ENCODE results near the gene DMXL2.

Gene DMXL2

DNA sequence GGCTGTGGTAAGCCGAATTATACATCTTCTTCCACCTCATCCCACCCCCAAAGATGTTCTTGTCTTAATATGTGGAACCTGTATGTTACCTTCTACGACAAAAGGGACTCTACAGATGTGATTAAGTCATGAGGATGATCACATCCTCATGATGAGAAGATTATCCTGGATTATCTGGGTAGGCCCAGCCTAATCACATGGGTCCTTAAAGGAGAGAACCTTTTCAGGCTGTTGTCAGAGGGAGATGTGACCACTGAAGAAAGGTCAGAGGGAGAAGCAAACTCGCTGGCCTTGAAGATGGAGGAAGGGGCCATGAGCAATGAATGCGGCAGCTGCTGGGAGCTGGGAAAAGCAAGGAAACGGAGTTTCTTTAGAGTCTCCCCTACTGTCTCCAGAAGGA lies 45.9 kb upstream of the DMXL2 start:
- Histone ChIP-seq H3K9ac (ENCODE audit: low read length) (no peak overlapping the region), H3K27me3 (ENCODE audit: low read length) (no peaks in the 10 kb centered on the region), H3F3A (ENCODE audit: insufficient read depth) (no peaks in the 10 kb centered on the region), H3K4me2 (ENCODE audit: low read depth, low read length, poor library complexity, severe bottlenecking) (no peak overlapping the region), H4K20me1 (ENCODE audit: low read depth, low read length) (no peaks in the 10 kb centered on the region), H3K79me2 (ENCODE audit: insufficient read depth, low read length) (no peaks in the 10 kb centered on the region), H3K27ac (ENCODE audit: low read depth, low read length) (no peak overlapping the region), H2AFZ (ENCODE audit: low read depth, low read length, severe bottlenecking) (no peak overlapping the region), H3K4me3 (ENCODE audit: insufficient read depth, low read length, poor library complexity, severe bottlenecking) (no peak overlapping the region), H3K36me3 (ENCODE audit: low read length) (no peaks in the 10 kb centered on the region), H3K9me2 (replicated peaks; ENCODE audit: insufficient read depth, low read length) (no peaks in the 10 kb centered on the region), H3K9me3 (ENCODE audit: insufficient read depth, low read length) (no peaks in the 10 kb centered on the region)
- TF ChIP-seq, protein P1, sequence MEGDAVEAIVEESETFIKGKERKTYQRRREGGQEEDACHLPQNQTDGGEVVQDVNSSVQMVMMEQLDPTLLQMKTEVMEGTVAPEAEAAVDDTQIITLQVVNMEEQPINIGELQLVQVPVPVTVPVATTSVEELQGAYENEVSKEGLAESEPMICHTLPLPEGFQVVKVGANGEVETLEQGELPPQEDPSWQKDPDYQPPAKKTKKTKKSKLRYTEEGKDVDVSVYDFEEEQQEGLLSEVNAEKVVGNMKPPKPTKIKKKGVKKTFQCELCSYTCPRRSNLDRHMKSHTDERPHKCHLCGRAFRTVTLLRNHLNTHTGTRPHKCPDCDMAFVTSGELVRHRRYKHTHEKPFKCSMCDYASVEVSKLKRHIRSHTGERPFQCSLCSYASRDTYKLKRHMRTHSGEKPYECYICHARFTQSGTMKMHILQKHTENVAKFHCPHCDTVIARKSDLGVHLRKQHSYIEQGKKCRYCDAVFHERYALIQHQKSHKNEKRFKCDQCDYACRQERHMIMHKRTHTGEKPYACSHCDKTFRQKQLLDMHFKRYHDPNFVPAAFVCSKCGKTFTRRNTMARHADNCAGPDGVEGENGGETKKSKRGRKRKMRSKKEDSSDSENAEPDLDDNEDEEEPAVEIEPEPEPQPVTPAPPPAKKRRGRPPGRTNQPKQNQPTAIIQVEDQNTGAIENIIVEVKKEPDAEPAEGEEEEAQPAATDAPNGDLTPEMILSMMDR (IDR thresholded peaks at IDR 0.05; ENCODE audit: insufficient read depth, low read length, poor library complexity, severe bottlenecking) = no peak
- TF ChIP-seq EZH2phosphoT487 (conservative IDR thresholded peaks at IDR 0.05; ENCODE audit: low read length) = no peak

DNA sequence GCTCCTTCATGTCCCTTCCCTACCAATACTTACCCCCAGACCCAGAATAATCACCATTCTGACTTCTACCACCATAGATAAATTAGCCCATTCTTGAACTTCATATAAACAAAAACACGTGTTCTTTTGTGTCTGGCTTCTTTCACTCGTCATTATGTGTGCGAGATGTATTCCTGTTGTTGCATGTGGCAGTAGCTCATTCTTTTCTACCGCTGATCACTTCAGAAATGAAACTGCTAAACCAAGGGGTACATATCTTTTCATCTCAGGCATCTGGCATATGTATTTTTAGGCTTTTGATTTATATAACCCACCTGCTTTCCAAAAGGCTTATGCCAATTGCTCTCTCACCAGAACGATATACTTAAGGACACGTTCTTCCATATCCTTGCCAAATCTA lies 44.9 kb upstream of the DMXL2 start:
- no peaks in the 10 kb centered on the region for H3K9me2 ChIP-seq (replicated peaks; ENCODE audit: insufficient read depth, low read length)
- no peak overlapping the region for H3K4me2 ChIP-seq (ENCODE audit: low read depth, low read length, poor library complexity, severe bottlenecking)
- no peaks in the 10 kb centered on the region for H3F3A ChIP-seq (ENCODE audit: insufficient read depth)
- H3K36me3 ChIP-seq (ENCODE audit: low read length) = no peaks in the 10 kb centered on the region
- no peak overlapping the region for H2AFZ ChIP-seq (ENCODE audit: low read depth, low read length, severe bottlenecking)
- TF ChIP-seq, protein P1 (IDR thresholded peaks at IDR 0.05; ENCODE audit: insufficient read depth, low read length, poor library complexity, severe bottlenecking) = no peak
- TF ChIP-seq EZH2phosphoT487 (conservative IDR thresholded peaks at IDR 0.05; ENCODE audit: low read length) = no peak
- no peak overlapping the region for H3K4me3 ChIP-seq (ENCODE audit: insufficient read depth, low read length, poor library complexity, severe bottlenecking)
- H3K9ac ChIP-seq (ENCODE audit: low read length) = no peak overlapping the region
- no peaks in the 10 kb centered on the region for H3K27me3 ChIP-seq (ENCODE audit: low read length)
- no peaks in the 10 kb centered on the region for H3K79me2 ChIP-seq (ENCODE audit: insufficient read depth, low read length)
- H3K27ac ChIP-seq (ENCODE audit: low read depth, low read length) = no peak overlapping the region
- H3K9me3 ChIP-seq (ENCODE audit: insufficient read depth, low read length) = no peaks in the 10 kb centered on the region
- H4K20me1 ChIP-seq (ENCODE audit: low read depth, low read length) = no peaks in the 10 kb centered on the region

DNA sequence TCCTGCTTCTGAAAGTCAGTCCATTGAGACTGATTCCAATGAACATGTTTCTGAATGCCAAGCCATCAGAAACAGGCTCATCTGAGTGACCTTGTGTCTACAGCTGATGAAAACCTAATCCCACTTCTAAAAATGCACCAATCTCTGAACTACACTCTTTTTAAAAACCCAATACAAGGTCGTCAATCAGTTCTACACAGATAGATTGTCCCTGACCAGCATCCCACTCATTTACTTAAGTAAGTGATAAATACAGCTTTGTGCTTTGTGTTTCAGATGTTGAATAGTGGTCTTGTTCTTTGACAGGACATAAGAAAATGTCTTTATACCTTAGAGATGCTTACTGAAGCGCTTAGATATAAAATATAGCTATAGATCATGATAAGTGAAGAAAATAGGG lies 38.5 kb upstream of the DMXL2 start:
- no peak overlapping the region for H3K4me3 ChIP-seq (ENCODE audit: insufficient read depth, low read length, poor library complexity, severe bottlenecking)
- no peaks in the 10 kb centered on the region for H3K27me3 ChIP-seq (ENCODE audit: low read length)
- no peak overlapping the region for H3K4me2 ChIP-seq (ENCODE audit: low read depth, low read length, poor library complexity, severe bottlenecking)
- H3K79me2 ChIP-seq (ENCODE audit: insufficient read depth, low read length) = no peaks in the 10 kb centered on the region
- H3K9ac ChIP-seq (ENCODE audit: low read length) = no peak overlapping the region
- no peak overlapping the region for H3K27ac ChIP-seq (ENCODE audit: low read depth, low read length)
- H3K36me3 ChIP-seq (ENCODE audit: low read length) = no peaks in the 10 kb centered on the region
- H3F3A ChIP-seq (ENCODE audit: insufficient read depth) = no peaks in the 10 kb centered on the region
- H3K9me3 ChIP-seq (ENCODE audit: insufficient read depth, low read length) = no peaks in the 10 kb centered on the region
- TF ChIP-seq, protein P1 (IDR thresholded peaks at IDR 0.05; ENCODE audit: insufficient read depth, low read length, poor library complexity, severe bottlenecking) = no peak
- no peak for TF ChIP-seq EZH2phosphoT487 (conservative IDR thresholded peaks at IDR 0.05; ENCODE audit: low read length)
- H4K20me1 ChIP-seq (ENCODE audit: low read depth, low read length) = no peaks in the 10 kb centered on the region
- no peaks in the 10 kb centered on the region for H3K9me2 ChIP-seq (replicated peaks; ENCODE audit: insufficient read depth, low read length)
- no peak overlapping the region for H2AFZ ChIP-seq (ENCODE audit: low read depth, low read length, severe bottlenecking)

Measured in SU-DHL-6 (cell line).